Measurements from ENCODE around the gene DOHH.

The DOHH gene

DNA sequence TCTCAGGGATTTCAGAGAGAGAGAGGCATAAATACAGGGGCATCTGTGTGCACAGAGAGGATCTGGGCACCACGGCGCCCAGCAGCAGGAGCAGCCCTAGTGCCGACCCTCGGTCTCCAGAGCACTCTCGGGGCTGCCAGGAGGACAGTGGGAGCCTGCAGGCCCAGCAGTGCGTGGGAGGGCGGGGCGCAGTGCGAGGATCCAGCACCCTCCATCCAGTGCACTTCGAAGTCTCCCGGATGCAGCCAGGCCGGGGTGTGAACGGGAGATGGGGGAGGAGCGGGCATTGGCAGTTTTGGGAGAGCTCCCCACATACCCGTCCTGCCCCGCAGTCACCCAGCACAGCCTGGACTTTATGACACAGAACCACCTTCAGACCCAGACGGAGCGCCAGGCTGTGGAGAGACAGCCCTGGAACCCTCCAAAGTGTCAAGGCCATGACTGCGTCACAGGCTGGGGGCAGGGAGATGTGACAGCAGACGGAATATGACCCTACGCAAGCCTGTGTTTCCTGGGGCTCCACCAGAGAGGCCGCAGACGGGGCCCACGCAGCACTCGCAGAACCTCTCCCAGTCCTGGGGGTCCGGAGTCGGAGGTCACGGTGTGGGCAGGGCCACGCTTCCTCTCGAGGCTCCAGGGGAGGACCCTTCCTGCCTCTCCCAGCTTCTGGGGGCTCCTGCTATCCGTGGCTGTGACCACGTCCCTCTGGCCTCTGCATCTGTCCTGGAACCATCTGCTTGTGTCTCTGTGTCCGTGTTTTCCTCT lies 23.8 kb upstream of the DOHH start (continued):
- TF ChIP-seq ZNF514 (tag by site-specific recombination; IDR thresholded peaks at IDR 0.05) (no peak), ZNF610 (tag by site-specific recombination; IDR thresholded peaks at IDR 0.05; ENCODE audit: borderline replicate concordance) (no peak)
- TF ChIP-seq, protein P1, sequence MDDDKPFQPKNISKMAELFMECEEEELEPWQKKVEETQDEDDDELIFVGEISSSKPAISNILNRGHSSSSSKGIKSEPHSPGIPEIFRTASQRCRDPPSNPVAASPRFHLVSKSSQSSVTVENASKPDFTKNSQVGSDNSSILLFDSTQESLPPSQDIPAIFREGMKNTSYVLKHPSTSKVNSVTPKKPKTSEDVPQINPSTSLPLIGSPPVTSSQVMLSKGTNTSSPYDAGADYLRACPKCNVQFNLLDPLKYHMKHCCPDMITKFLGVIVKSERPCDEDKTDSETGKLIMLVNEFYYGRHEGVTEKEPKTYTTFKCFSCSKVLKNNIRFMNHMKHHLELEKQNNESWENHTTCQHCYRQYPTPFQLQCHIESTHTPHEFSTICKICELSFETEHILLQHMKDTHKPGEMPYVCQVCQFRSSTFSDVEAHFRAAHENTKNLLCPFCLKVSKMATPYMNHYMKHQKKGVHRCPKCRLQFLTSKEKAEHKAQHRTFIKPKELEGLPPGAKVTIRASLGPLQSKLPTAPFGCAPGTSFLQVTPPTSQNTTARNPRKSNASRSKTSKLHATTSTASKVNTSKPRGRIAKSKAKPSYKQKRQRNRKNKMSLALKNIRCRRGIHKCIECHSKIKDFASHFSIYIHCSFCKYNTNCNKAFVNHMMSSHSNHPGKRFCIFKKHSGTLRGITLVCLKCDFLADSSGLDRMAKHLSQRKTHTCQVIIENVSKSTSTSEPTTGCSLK (tag by site-specific recombination; IDR thresholded peaks at IDR 0.05) = no peak
- TF ChIP-seq, protein P2, sequence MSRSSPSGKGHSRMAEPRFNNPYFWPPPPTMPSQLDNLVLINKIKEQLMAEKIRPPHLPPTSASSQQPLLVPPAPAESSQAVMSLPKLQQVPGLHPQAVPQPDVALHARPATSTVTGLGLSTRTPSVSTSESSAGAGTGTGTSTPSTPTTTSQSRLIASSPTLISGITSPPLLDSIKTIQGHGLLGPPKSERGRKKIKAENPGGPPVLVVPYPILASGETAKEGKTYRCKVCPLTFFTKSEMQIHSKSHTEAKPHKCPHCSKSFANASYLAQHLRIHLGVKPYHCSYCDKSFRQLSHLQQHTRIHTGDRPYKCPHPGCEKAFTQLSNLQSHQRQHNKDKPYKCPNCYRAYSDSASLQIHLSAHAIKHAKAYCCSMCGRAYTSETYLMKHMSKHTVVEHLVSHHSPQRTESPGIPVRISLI (tag by site-specific recombination; IDR thresholded peaks at IDR 0.05) = no peak

DNA sequence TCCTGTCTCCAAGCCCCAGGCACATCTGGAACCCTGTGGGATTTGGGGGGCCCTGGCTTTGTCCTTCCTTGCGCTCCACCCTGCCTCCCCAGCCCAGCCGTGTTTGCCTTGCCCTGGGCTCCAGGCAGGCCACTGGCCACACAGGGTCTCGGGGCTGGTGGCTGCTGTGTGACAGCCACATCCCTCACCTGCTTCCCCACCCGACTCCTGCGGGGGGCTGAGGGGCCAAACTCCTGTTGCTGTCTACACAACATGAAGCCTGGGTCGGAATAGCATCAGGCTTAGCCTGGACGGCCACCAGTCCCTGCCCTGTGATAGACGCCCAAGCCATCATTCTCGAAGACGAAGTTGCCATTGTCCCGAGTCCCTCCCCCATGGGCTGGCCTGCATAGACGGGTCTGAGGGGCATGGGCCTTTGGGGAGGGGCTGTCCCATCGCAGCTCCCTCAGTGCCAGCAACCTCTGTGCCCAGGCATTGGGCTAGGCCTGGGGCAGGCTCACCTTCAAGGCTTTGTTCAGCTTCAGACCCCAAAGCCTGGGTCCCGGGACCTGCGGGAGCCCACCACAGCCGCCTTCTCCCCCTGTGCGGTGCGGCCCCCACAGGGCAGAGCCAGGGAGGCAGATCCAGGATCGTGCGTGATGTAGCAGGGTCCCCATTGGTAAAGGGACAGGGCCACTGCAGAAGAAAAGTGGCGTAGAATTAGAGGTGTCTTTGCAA lies 23.0 kb upstream of the DOHH start:
- H3K4me1 ChIP-seq (ENCODE audit: control insufficient read depth, insufficient read depth, low read length) = no peaks in the 10 kb centered on the region
- ChIA-PET POLR2A (no interaction called here), CTCF (no interaction called here)
- peaks cover 0 to 92% of the 10 kb centered on the region in 2 experiments; a peak in 2 of 3 replicates for H3K36me3 ChIP-seq (ENCODE audit: control insufficient read depth in 2 of 2, insufficient read depth in 1 of 2, low read length in 2 of 2)
- H3K4me3 ChIP-seq (ENCODE audit: low read depth, low read length) = no peak overlapping the region
- H3K9me3 ChIP-seq (ENCODE audit: control insufficient read depth, insufficient read depth, low read depth, low read length) = no peaks in the 10 kb centered on the region
- H3K27ac ChIP-seq (ENCODE audit: extremely low read depth, low read depth, low read length) = no peak overlapping the region
- TF ChIP-seq ZBTB10 (tag by site-specific recombination; IDR thresholded peaks at IDR 0.05) (no peak), ZNF843 (tag by site-specific recombination; IDR thresholded peaks at IDR 0.05) (no peak), ZBTB20 (tag by site-specific recombination; IDR thresholded peaks at IDR 0.05) (no peak), ZNF560 (tag by site-specific recombination; IDR thresholded peaks at IDR 0.05; ENCODE audit: borderline replicate concordance) (no peak), SCRT2 (tag by site-specific recombination; IDR thresholded peaks at IDR 0.05) (no peak), ZNF621 (tag by site-specific recombination; IDR thresholded peaks at IDR 0.05) (no peak), TRIM28 (IDR thresholded peaks at IDR 0.05; ENCODE audit: borderline replicate concordance, low read length) (no peak), ZNF184 (tag by site-specific recombination; IDR thresholded peaks at IDR 0.05) (no peak), HOXA7 (CRISPR knock-in tag; IDR thresholded peaks at IDR 0.05; ENCODE audit: borderline replicate concordance) (no peak), ZNF174 (tag by site-specific recombination; IDR thresholded peaks at IDR 0.05) (no peak), ELK4 (IDR thresholded peaks at IDR 0.05; ENCODE audit: borderline replicate concordance, low read depth, low read length) (no peak)
- TF ChIP-seq, protein P3, sequence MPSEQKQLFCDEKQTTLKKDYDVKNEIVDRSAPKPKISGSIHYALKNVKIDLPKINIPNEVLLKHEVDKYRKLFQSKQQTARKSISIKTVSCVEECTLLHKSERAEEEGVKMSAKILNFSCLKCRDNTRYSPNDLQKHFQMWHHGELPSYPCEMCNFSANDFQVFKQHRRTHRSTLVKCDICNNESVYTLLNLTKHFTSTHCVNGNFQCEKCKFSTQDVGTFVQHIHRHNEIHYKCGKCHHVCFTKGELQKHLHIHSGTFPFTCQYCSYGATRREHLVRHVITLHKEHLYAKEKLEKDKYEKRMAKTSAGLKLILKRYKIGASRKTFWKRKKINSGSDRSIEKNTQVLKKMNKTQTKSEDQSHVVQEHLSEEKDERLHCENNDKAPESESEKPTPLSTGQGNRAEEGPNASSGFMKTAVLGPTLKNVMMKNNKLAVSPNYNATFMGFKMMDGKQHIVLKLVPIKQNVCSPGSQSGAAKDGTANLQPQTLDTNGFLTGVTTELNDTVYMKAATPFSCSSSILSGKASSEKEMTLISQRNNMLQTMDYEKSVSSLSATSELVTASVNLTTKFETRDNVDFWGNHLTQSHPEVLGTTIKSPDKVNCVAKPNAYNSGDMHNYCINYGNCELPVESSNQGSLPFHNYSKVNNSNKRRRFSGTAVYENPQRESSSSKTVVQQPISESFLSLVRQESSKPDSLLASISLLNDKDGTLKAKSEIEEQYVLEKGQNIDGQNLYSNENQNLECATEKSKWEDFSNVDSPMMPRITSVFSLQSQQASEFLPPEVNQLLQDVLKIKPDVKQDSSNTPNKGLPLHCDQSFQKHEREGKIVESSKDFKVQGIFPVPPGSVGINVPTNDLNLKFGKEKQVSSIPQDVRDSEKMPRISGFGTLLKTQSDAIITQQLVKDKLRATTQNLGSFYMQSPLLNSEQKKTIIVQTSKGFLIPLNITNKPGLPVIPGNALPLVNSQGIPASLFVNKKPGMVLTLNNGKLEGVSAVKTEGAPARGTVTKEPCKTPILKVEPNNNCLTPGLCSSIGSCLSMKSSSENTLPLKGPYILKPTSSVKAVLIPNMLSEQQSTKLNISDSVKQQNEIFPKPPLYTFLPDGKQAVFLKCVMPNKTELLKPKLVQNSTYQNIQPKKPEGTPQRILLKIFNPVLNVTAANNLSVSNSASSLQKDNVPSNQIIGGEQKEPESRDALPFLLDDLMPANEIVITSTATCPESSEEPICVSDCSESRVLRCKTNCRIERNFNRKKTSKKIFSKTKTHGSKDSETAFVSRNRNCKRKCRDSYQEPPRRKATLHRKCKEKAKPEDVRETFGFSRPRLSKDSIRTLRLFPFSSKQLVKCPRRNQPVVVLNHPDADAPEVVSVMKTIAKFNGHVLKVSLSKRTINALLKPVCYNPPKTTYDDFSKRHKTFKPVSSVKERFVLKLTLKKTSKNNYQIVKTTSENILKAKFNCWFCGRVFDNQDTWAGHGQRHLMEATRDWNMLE (tag by site-specific recombination; conservative IDR thresholded peaks at IDR 0.05; ENCODE audit: low read depth) = no peak
- TF ChIP-seq, protein P4, sequence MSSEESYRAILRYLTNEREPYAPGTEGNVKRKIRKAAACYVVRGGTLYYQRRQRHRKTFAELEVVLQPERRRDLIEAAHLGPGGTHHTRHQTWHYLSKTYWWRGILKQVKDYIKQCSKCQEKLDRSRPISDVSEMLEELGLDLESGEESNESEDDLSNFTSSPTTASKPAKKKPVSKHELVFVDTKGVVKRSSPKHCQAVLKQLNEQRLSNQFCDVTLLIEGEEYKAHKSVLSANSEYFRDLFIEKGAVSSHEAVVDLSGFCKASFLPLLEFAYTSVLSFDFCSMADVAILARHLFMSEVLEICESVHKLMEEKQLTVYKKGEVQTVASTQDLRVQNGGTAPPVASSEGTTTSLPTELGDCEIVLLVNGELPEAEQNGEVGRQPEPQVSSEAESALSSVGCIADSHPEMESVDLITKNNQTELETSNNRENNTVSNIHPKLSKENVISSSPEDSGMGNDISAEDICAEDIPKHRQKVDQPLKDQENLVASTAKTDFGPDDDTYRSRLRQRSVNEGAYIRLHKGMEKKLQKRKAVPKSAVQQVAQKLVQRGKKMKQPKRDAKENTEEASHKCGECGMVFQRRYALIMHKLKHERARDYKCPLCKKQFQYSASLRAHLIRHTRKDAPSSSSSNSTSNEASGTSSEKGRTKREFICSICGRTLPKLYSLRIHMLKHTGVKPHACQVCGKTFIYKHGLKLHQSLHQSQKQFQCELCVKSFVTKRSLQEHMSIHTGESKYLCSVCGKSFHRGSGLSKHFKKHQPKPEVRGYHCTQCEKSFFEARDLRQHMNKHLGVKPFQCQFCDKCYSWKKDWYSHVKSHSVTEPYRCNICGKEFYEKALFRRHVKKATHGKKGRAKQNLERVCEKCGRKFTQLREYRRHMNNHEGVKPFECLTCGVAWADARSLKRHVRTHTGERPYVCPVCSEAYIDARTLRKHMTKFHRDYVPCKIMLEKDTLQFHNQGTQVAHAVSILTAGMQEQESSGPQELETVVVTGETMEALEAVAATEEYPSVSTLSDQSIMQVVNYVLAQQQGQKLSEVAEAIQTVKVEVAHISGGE (tag by site-specific recombination; conservative IDR thresholded peaks at IDR 0.05; ENCODE audit: low read depth) = no peak

Measured in HEK293 (cell line).